GM19043 (cell line): ENCODE data around the gene C1QA.
"Not testable (repeated sequence)": the region's sequence is repeated elsewhere in the genome, so short reads cannot be mapped to it uniquely, and the experiment has no call there.

ENCODE experiments used
- ATAC-seq: cut with Tn5 transposase; IDR thresholded peaks from one replicate; pipeline ENCODE4 v1.9.1; 2021; ENCODE audit warnings: low read depth; ENCODE audit not compliant: unreplicated experiment

C1QA gene

DNA sequence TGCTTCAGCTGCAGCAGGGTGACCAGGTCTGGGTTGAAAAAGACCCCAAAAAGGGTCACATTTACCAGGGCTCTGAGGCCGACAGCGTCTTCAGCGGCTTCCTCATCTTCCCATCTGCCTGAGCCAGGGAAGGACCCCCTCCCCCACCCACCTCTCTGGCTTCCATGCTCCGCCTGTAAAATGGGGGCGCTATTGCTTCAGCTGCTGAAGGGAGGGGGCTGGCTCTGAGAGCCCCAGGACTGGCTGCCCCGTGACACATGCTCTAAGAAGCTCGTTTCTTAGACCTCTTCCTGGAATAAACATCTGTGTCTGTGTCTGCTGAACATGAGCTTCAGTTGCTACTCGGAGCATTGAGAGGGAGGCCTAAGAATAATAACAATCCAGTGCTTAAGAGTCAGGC, 2.9 kb downstream of the C1QA start:
- ATAC-seq, result no peak

DNA sequence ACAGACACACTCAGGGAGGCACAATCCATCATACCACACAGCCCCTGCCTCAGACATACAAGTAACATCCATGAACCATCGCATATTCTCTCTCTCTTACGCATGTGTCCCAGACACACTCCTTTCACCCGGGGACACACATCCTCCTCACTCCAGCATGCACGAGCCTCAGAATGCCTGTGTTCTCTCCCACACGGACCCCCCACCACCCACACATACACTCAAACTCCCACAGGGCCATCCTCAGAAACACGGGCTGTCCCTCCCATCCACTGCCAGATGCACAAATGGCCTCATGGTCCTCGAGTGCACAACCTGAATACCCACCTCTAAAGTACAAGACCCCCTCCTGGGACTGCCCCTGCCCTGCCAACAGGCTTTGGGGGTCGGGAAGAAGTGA, 4.8 kb downstream of the C1QA start:
- no peak for ATAC-seq

DNA sequence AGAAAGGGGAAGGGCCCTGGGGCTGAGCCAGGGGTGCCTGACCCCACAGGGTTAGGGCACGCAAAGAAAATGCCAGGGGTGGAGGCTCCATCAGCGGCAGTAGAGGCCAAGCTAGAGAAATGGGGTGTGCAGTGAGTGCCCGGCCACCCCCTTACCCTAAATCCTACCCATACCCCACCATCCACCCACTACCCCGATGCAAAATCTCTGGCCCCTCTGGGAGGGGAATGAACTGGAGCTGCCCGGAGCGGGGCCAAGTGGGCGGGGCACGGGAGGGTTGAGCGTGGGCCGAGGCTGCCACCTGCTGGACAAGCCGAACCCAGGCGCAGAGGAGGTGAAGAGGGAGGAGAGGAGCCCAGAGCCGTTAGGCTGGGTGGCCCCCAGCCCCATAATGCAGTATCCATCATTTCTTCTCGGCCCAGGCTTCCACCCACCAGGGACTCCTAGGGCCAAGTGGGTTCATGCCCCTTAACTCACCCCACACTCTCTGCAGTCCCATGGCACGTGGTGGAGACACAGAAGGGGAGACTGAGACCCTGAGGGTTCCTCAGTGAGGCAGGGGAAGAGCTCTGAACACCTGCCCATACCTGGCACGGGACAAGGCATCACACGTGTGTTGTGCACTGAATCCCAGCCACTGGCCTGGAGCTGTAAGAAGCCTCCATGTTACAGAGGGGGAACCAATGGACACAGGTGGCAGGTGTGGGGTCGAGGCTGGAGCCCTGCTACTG, 5.6 kb downstream of the C1QA start:
- ATAC-seq, result no peak

DNA sequence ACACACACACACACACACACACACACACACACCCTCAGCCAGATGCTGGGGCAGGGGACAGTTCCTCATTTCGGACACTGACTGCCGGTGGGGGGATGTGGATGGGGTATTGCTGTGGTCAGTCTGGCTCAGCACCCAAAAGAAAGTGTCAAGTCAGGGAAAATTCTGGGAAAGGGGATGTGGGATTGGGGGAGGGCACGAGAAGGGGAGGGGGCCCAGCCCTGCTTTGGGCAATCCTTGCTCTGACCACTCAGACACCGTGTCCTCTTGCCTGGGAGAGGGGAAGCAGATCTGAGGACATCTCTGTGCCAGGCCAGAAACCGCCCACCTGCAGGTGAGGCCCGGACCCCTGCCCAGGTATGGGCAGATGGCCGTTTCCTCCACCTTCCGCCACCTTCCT, 7.0 kb downstream of the C1QA start, which contains the start of gene C1QC:
Gene C1QC (plus strand): TSS at position 253 of the 400 bp plus-strand sequence. CDS start 391 bp downstream, outside the sequence.
- ATAC-seq, result no peak

DNA sequence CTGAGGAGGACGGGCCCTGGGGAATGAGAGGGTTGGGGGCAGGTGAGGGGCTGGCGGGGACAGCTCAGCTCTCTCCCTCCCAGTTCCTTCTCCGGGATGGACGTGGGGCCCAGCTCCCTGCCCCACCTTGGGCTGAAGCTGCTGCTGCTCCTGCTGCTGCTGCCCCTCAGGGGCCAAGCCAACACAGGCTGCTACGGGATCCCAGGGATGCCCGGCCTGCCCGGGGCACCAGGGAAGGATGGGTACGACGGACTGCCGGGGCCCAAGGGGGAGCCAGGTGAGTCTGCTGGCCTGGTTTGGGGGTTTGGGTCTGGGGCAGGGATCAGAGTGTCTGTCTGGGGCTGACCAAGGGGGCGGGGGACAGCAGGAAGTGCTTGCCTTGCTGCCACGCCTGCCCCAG, 7.5 kb downstream of the C1QA start:
- ATAC-seq, result no peak

DNA sequence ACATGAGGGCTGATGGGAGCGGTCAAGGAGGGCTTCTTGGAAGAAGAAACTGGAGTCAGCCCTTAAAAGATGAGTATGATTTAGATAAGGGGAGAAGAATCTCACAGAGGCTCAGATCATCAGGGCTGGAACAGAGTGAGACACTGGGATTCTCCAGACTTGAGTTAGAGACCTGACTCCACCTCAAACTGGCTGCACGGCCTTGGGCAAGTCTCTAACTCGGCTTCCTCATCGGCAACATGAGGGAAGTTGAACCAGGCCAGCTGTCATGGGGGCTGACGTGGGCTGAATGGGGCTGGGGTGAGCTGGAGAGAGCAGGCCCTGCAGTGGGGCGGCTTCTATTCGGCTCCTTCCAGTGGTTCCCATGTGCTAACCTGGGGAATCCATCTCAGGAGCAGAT, 9.5 kb downstream of the C1QA start:
- ATAC-seq, result no peak

DNA sequence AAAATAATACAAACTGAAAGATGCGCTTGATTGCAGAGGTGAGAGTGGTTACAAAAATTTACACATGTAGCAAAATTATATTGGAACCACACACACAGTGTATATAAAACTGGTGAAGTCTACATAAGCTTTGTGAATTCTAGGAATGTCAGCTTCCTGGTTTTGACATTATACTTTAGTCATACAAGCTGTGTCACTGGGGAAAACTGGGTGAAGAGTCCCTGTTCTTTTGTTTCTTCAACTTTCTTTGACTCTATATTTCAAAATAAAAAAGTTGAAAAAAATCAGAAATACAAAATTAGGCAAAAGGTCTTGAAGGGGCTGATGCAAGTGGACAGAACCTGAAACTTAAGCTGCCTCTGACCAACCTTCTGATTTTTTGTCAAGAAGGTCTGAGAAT, 10.0 kb downstream of the C1QA start:
- no peak for ATAC-seq

DNA sequence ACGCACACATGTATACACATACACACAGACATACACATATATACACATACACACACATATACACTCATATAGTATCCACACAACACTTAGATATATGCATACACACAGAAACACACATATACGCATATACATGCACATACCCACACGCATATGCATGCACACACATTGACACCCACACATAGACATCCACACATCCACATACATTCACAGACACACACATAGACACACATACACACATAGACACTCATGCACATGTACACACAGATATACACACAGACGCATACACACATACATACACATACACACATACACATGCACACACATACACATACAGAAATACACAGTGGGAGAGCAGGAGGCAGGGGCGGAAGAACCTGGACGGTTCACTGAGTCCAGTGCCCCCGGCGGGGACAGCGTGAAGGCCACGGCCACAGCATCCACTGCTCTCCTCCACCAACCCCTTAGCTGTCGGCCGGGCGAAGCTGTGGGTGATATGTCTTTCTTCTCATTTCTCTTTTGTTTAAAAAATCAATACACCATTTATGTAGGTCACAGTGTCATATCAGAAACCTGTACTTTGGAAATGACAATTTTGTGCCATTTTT, 13.8 kb downstream of the C1QA start:
- ATAC-seq, result no peak

DNA sequence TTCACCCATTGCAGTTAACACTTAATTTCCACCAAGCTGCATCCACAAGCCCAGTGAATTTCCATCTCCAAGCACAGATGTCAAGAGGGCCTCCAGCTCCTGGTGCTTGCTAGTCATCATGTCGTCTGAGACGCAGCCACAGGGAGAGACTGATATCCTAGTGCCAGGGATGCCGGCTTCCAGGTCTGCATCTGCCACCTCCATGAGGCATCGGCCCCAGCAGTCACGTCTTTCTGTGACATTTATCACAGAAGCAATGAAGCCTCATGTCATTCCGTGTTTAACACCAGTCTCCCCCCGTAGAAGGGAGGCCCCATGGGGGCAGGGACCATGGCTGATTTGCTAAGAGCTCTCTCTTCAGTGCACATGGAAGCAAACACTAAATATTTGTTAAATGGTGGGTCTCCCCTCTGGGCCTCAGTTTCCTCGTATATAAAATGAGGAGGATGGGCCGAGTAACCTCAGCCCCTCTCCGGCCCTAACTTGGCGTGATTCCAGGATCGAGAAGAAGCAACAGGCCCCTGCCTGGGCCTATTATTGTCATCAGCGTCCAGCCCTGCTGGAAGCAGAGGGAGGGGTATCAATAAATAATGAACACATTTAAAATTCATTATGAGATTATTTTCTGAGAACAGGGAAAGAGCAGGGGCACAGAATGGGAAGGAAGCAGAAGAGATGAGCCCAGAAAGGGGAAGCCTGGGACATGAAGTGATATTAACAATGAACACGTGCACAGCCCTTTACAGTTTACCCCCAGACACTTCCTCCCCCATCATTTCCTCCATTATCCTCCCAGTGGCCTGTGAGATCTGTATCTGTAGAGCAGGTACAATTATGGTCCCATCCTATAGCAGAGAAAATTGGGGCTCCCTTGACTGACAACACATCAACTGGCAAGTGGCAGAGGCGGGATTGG, 15.8 kb downstream of the C1QA start:
- ATAC-seq, result no peak

DNA sequence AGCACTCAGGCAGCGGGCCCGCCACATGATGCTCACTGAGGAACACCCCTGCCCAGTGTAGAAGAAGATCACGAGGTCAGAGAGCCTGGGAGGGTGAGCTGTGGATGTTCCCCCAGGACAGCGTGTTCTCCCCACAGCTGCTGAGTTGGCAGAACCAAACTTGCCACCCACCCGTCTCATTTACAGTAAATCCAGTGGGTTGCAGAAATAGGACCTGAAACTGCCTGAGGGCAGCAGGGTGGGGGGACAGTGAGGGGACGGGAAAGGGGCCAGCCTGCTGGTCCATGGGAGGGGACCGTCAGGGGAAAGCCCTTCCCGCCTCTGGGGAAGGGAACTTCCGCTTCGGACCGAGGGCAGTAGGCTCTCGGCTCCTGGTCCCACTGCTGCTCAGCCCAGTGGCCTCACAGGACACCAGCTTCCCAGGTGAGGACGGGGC, 16.5 kb downstream of the C1QA start, which contains the start of gene C1QB:
Gene C1QB (plus strand): TSS at position 356 of the 436 bp plus-strand sequence. CDS start 6,227 bp downstream, outside the sequence.
- no peak for ATAC-seq

DNA sequence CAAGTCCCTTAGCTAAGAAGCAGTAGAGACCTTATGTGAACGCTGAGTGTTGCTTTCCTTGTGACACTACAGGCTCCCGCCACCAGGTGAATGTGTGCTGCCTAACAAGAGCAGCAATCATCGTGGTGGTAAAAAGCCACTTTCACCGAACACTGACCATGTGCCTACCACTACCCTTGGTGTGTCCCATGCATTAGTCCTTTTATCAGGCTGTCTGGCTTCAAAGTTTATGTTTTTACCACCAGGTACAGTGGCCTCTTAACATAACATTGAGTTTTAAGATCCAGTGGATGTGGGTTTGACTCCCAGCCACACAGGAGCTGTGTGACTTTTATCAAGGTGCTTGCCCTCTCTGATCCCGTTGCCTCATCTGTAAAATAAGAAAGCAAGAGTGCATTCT, 18.3 kb downstream of the C1QA start:
- no peak for ATAC-seq

DNA sequence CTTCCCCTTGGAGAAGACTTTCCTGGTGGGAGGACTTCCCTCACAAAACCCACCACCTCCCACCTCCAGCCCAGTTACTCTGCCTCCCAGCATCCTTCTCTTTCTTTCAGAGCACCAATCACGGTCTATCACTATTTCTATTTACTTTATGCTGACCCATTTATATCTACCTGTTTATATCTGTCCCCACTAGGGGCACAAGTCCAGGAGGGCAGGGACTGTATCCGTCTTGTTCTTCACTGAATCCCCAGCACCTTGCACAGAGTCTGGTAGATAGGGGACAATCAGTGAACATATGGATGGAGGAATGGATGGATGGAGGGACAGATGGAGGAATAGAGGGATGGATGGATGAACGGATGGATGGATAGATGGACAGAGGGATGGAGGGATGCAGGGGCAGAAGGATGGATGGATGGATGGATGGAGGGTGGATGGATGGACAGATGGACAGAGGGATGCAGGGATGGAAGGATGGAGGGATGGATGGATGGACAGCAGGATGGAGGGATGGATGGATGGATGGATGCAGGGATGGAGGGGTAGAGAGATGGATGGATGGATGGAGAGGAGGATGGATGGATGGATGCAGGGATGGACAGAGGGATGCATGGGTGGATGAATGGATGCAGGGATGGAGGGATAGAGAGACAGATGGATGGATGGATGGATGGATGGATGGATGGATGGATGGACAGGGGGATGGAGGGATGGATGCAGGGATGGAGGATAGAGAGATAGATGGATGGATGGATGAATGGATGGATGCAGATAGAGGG, 22.1 kb downstream of the C1QA start:
- no peak for ATAC-seq

DNA sequence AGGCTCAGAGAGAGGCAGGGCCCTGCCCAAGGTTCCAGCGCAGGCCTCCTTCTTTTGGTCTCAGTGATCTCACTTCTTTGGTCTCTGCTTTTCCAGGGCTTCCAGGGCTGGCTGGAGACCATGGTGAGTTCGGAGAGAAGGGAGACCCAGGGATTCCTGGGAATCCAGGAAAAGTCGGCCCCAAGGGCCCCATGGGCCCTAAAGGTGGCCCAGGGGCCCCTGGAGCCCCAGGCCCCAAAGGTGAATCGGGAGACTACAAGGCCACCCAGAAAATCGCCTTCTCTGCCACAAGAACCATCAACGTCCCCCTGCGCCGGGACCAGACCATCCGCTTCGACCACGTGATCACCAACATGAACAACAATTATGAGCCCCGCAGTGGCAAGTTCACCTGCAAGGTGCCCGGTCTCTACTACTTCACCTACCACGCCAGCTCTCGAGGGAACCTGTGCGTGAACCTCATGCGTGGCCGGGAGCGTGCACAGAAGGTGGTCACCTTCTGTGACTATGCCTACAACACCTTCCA, 24.4 kb downstream of the C1QA start:
- ATAC-seq, result no peak

DNA sequence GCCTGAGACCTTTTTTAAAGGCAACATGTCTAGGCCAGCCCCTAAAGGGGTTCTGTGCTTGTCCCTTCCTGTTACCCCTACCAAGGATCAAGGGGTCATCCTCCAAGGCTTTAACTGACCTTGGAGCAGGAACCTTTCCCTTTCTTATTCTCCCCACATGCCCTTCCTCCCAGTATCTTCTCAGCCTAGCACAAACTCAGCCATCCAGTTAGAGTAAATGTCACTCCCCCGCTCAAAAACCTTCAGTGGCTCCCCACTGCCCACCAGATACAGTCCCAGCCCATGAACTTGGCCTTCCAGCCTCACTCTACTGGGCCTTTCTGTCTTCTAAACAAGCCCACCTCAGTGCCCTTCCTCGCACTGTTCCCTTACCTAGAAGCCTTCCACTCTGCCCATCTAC, 25.5 kb downstream of the C1QA start:
- ATAC-seq, result no peak

DNA sequence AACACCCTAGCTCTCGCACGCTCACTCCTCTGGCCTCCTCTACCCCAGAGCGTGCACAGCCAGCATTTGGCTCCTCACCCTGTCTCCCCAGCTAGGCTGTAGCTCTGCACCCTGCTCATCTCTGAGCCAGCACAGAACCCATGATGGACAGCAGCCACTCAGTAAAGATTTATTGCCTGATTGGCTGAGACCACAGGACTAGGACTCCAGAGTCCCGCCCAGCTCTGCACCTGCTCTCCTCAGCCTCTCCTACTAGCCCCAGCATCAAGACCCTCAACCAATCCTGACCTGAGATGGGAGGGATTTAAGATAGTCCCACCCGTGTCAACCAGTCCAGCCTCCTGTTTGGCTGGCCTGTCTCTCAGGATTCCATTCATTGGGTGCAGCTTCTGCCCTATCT, 25.9 kb downstream of the C1QA start:
- no peak for ATAC-seq

DNA sequence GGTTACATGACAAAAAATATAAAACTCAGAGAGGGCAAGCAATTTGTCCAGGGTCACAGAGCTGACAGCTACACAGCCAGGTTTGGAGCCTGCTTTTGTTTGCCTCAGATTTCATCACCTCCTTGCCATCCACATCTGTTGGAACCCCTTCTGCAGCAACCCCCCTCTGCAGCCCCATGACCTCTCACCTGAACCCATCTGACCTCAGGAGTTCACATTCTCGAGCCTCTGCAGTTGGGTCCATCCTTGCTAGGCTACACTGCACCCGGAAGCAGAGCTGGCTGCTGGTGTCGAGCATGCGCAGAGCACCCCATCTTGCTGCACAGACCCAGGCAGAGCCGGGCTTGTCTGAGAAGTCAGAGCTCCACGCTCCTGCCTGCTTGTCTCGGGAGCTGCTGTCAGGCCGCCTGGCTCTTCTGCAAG, 26.6 kb downstream of the C1QA start:
- ATAC-seq, result no peak

DNA sequence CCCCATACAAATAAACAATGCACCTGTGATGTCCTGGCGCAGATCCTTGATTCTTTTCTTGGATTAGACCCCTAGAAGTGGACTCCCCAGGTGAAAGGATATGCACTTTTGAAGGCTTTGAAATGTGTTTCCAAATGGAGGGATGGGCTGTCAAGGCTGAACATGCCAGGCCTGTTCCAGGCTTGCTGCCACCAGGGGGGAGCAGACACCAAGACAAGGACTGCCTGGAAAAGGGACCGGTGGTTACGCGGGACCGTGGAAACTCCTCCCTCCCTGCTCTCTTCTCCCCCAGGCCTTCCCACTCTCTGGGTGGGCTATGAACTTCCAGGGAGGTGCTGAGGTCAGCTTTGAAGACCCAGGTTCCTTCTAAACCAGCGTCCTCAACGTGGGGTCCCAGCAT, 29.3 kb downstream of the C1QA start:
- no peak for ATAC-seq

DNA sequence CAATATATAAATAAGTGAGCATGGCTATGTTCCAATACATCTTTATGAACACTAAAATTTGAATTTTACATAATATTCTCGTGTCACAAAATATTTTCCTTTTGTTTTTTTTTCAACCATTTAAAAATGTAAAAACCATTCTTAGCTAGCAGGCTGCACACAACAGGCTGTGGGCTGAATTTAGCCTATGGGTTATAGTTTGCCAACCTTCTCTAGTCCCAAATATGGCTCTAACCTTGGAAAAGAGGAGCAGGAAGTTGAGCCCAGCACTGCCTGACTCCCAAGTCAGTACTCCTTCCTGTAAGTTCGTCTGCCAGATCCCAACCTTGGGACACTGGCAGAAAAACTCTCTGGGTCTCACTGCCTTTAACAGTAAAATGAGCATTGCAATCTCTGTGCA, 30.0 kb downstream of the C1QA start:
- no peak for ATAC-seq

DNA sequence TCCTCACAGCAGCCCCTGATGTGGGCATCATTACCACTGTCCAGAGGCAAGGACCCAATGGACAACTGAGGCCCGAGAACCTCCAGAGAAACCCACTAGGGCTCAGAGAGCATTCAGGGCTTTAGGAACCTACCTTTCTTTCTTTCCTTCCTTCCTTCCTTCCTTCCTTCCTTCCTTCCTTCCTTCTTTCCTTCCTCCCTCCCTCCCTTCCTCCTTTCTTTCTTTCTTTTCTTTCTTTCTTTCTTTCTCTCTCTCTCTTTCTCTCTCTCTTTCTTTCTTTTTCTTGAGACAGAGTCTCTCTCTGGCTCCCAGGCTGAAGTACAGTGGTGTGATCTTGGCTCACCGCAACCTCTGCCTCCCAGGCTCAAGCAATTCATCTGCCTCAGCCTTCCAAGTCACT, 32.4 kb downstream of the C1QA start:
- not testable (repeated sequence) for ATAC-seq

DNA sequence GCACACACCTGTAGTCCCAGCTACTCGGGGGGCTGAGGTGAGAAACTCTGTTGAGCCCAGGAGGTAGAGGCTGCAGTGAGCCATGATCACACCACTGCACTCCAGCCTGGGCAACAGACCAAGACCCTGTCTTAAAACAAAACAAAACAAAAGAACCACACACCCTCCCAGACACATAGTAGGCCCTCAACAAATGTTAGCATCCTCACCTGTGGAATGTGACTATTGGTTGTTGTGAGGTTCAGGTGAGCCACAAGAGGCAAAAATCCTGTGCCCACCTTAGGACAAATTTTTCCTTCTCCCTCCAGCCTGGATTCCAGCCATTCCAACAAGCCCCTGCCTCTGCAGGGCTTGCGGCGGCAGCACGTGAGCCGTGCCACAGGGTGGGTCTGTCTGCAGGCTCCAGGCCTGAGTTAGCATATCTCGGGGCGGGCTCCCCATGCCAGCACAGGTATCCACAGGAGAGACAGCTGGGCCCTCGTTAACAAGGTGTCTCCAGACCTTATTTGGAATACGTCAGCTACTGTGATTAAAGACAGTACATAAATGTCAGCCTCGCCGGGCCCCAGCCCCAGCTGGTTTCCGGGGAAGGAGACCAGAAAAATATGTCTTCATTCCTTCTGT, 34.0 kb downstream of the C1QA start:
- ATAC-seq, result no peak
